HepG2 (cell line): ENCODE data around the gene RNU6-1. TPM values are rescaled to one million over a fixed set of nuclear protein-coding genes. Genes with fewer than 3 reads are reported as not detected.

Source experiments
- ATAC-seq: fragments of 200-7000 bp; cut with Tn5 transposase; 3 replicates; pipeline ENCODE4 v1.9.1; 2020; ENCODE audit warnings: mild to moderate bottlenecking, moderate library complexity
- BruUV-seq: library from RNA; stranded (reverse); fragments of 400-500 nt; replicated peaks from 2 replicates; lab custom pipeline; 2021; lab: Mats Ljungman, UMichigan
- CTCF ChIA-PET: fragments of 300-600 bp; formaldehyde crosslinking; extraction: SDS; loops from one replicate; lab custom pipeline; 2021; ENCODE audit warnings: low total read pairs, inconsistent platforms, low intra/inter-chr PET ratio; lab: Yijun Ruan, JAX
- POLR2A ChIA-PET: fragments of 350-600 bp; sonication (Branson Sonifier 250); formaldehyde crosslinking; loops from one replicate; lab custom pipeline; 2020; ENCODE audit warnings: antibody characterized with exemption, inconsistent platforms; lab: Yijun Ruan, JAX
- DNase-seq: peaks from one replicate; pipeline ENCODE4 v3.0.0-alpha.2; 2015; ENCODE audit warnings: low spot score
- FAIRE-seq: peaks from 3 replicates; lab custom pipeline; 2011; peaks lifted over from hg19 to GRCh38; lab: Jason Lieb, UNC
- H2AFZ ChIP-seq: one replicate; pipeline ENCODE4 v1.6.1; 2011; ENCODE audit warnings: low read length, inconsistent platforms
- H3K27ac ChIP-seq: fragments of 300-600 bp; 3 replicates; pipeline ENCODE4 v1.8.0; 2011; ENCODE audit warnings: mixed run types, mild to moderate bottlenecking, mixed read lengths, low read length, inconsistent platforms; ENCODE audit not compliant: insufficient read depth; ENCODE audit errors: extremely low read length
- H3K27me3 ChIP-seq, 2 experiments: fragments of 200-600 bp in 1 of 2; 2 replicates in 1 of 2; 3 replicates in 1 of 2; pipeline versions ENCODE4 v1.6.0 to v1.8.0; 2011; ENCODE audit warnings: low read length in 2 of 2, mild to moderate bottlenecking in 2 of 2, moderate library complexity in 2 of 2, inconsistent platforms in 1 of 2; ENCODE audit not compliant: insufficient read depth in 2 of 2, control insufficient read depth in 1 of 2
- H3K36me3 ChIP-seq, 2 experiments: fragments of 200-600 bp in 1 of 2; replicated peaks in 1 of 2; 2 replicates in 1 of 2; 3 replicates in 1 of 2; pipeline versions ENCODE4 v1.5.1 to v1.8.0; 2011; ENCODE audit warnings: low read length in 2 of 2, inconsistent platforms in 1 of 2; ENCODE audit not compliant: insufficient read depth in 2 of 2, control insufficient read depth in 1 of 2
- H3K4me1 ChIP-seq: 2 replicates; pipeline ENCODE4 v1.5.1; 2012; ENCODE audit warnings: low read length, inconsistent platforms; ENCODE audit not compliant: insufficient read depth
- H3K4me2 ChIP-seq: 2 replicates; pipeline ENCODE4 v1.6.0; 2011; ENCODE audit warnings: low read depth, low read length, inconsistent platforms
- H3K4me3 ChIP-seq, 3 experiments: fragments of 200-600 bp in 1 of 3; sonication (generic), shearing (Covaris generic) in 1 of 3; replicated peaks in 1 of 3; 2 replicates each; pipeline ENCODE4 v1.5.1; 2011 to 2016; ENCODE audit warnings: low read length in 3 of 3, inconsistent platforms in 2 of 3, low read depth in 2 of 3, mild to moderate bottlenecking in 2 of 3, control low read depth in 1 of 3, mixed read lengths in 1 of 3; ENCODE audit not compliant: insufficient read depth in 1 of 3
- H3K79me2 ChIP-seq: one replicate; pipeline ENCODE4 v1.6.1; 2011; ENCODE audit warnings: low read length, inconsistent platforms; ENCODE audit not compliant: insufficient read depth
- H3K9ac ChIP-seq: 2 replicates; pipeline ENCODE4 v1.6.0; 2011; ENCODE audit warnings: mild to moderate bottlenecking, low read depth, low read length, inconsistent platforms; ENCODE audit not compliant: insufficient read depth
- H3K9me3 ChIP-seq: 2 replicates; pipeline ENCODE4 v1.5.1; 2012; ENCODE audit warnings: mild to moderate bottlenecking, low read length
- H4K20me1 ChIP-seq: 2 replicates; pipeline ENCODE4 v1.6.0; 2011; ENCODE audit warnings: inconsistent platforms, mild to moderate bottlenecking, low read length, moderate library complexity; ENCODE audit not compliant: insufficient read depth
- FLYWCH1 ChIP-seq: sonication (generic); formaldehyde crosslinking; IDR thresholded peaks from 2 replicates; pipeline ENCODE4 v1.8.1; 2023; ENCODE audit warnings: mild to moderate bottlenecking, missing genetic modification reagents
- ISX ChIP-seq: sonication (generic); formaldehyde crosslinking; conservative IDR thresholded peaks from 2 replicates; pipeline ENCODE4 v1.5.0; 2020; ENCODE audit warnings: missing genetic modification reagents
- PTBP1 ChIP-seq: fragments of 200-400 bp; formaldehyde crosslinking; IDR thresholded peaks from 2 replicates; pipeline ENCODE4 v1.6.1; 2018; ENCODE audit warnings: low read length, low read depth; ENCODE audit not compliant: poor library complexity, severe bottlenecking
- RBFOX2 ChIP-seq: fragments of 200-400 bp; formaldehyde crosslinking; IDR thresholded peaks from 2 replicates; pipeline ENCODE4 v1.6.1; 2017; ENCODE audit warnings: low read depth, mild to moderate bottlenecking, low read length
- SIN3A ChIP-seq: IDR thresholded peaks from 2 replicates; pipeline ENCODE4 v1.6.1; 2011; ENCODE audit warnings: low read depth, mild to moderate bottlenecking, control low read depth, low read length, borderline replicate concordance
- TAF1 ChIP-seq: sonication (generic); formaldehyde crosslinking; IDR thresholded peaks from 2 replicates; pipeline ENCODE4 v1.4.0; 2020; ENCODE audit warnings: missing genetic modification reagents
- TGIF2 ChIP-seq: IDR thresholded peaks from 2 replicates; pipeline ENCODE4 v1.6.1; 2016; ENCODE audit warnings: control low read depth, missing compliant biosample characterization
- ZFP82 ChIP-seq: sonication (generic); formaldehyde crosslinking; IDR thresholded peaks from 2 replicates; pipeline ENCODE4 v1.5.1; 2020; ENCODE audit warnings: mild to moderate bottlenecking, missing genetic modification reagents, borderline replicate concordance
- ZNF367 ChIP-seq: sonication (generic); formaldehyde crosslinking; IDR thresholded peaks from 2 replicates; pipeline ENCODE4 v1.4.0; 2020; ENCODE audit warnings: missing genetic modification reagents, borderline replicate concordance
- ZNF614 ChIP-seq: IDR thresholded peaks from 2 replicates; pipeline ENCODE4 v1.6.1; 2018; ENCODE audit warnings: missing biosample characterization, missing genetic modification reagents, inconsistent platforms, borderline replicate concordance
- ZNF644 ChIP-seq: IDR thresholded peaks from 2 replicates; pipeline ENCODE4 v1.6.1; 2016; ENCODE audit warnings: low read depth
- ZNF746 ChIP-seq: sonication (generic); formaldehyde crosslinking; IDR thresholded peaks from 2 replicates; pipeline ENCODE4 v1.8.0; 2022; ENCODE audit warnings: mild to moderate bottlenecking, missing genetic modification reagents
- WGBS: methylation state at CpG from one replicate; pipeline ENCODE4 v1.1.6; 2017; ENCODE audit warnings: low lambda C conversion rate; 5-methylcytosine and 5-hydroxymethylcytosine counted together
- in situ Hi-C: cut with HindIII; loops from 2 replicates; pipeline ENCODE4 v1.10.0; 2017; ENCODE audit warnings: low pct_unique_long_range_greater_than_20kb; ENCODE audit not compliant: extremely low pct_ligation_motif_present
- intact Hi-C: fragments of 100-400 bp; cut with micrococcal nuclease; formaldehyde crosslinking; loops from one replicate; pipeline ENCODE4 v1.10.0; 2022; ENCODE audit not compliant: unreplicated experiment
- polyA plus RNA-seq, 8 experiments: library from polyadenylated mRNA; depleted of rRNA in 3 of 8; stranded (reverse) in 7 of 8; unstranded in 1 of 8; fragments of >200 nt; fragmentation: Illumina TruSeq in 4 of 8; extraction: Trizol in 4 of 8; gene quantifications; 2 replicates each; pipeline versions ENCODE4 v1.2.1 to v1.2.3, GENCODE V29; 2011 to 2016; ENCODE audit warnings: low read depth in 4 of 8, missing spikeins in 1 of 8, mixed read lengths in 1 of 8; ENCODE audit not compliant: insufficient read depth in 1 of 8
- total RNA-seq, 5 experiments: library from RNA; depleted of rRNA; stranded (reverse); fragments of >200 nt; fragmentation: Illumina TruSeq; extraction: Trizol; gene quantifications; 2 replicates each; pipeline ENCODE4 v1.2.3, GENCODE V29; 2016; ENCODE audit warnings: low read depth in 1 of 5
- TF ChIP-seq, protein P1 (sequence below): sonication (generic); formaldehyde crosslinking; IDR thresholded peaks from 2 replicates; pipeline ENCODE4 v1.8.0; 2022; ENCODE audit warnings: low read depth, missing genetic modification reagents
- TF ChIP-seq, protein P2 (sequence below): sonication (generic); formaldehyde crosslinking; IDR thresholded peaks from 2 replicates; pipeline ENCODE4 v1.4.0; 2020; ENCODE audit warnings: mild to moderate bottlenecking, low read depth, missing genetic modification reagents
- TF ChIP-seq, protein P3 (sequence below): sonication (generic); formaldehyde crosslinking; IDR thresholded peaks from 2 replicates; pipeline ENCODE4 v1.4.0; 2020; ENCODE audit warnings: missing genetic modification reagents
- TF ChIP-seq, protein P4 (sequence below): sonication (generic); formaldehyde crosslinking; IDR thresholded peaks from 2 replicates; pipeline ENCODE4 v1.5.0; 2020; ENCODE audit warnings: missing genetic modification reagents
- TF ChIP-seq, protein P5 (sequence below): sonication (generic); formaldehyde crosslinking; IDR thresholded peaks from 2 replicates; pipeline ENCODE4 v1.8.1; 2022; ENCODE audit warnings: mild to moderate bottlenecking, missing genetic modification reagents

Gene RNU6-1
- total and polyA plus RNA-seq, 2 of the 13 experiments (the other 11 are each of a cell fraction or from before 2014, with no cell fraction given), result under 0.01 TPM; not detected in 1

DNA sequence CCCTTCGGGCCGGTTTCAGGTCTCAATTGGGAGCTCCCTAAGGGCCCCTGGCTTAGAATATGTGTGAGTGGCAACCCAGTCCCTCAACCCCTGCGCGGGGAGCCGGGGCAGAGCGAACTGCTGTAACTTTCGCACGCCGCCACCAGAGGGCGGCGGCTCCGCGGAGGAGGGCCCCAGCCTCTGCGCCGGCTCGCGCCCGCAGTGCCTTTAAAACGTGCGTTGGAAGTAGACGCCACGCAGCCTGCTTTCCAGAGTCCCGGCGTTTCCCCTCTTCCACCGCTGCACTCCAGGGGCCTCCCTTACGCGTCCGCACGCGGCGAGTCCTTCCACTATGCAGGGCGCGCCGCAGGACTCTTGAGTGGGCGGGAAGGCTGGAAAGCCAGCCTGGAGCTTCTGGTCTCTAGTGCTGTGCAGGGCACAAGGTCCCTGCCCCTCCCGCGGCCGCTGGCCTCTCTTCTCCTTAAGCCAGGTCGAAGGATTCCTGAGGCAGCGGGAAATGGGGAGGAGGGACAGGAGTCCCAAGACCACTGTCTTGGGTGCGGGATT lies 23.7 kb upstream of the RNU6-1 start:
- POLR2A ChIA-PET, result interaction anchor here (0.6 to 2.0 kb wide), 8 partner anchors 11 to 289 kb away, joined by 3 to 9 read pairs (median 4); no protein-coding TSS in a partner anchor
- WGBS, result 21% methylated on average over 11 of the region's 41 CpGs
- no peaks in the 10 kb centered on the region for H3K79me2 ChIP-seq
- no TSS peak for BruUV-seq
- H3K27me3 ChIP-seq, result no peaks in the 10 kb centered on the region
- intact Hi-C loops, result loop anchor here (1.0 kb wide), 3 partner anchors 83 to 292 kb away; no protein-coding TSS in a partner anchor
- in situ Hi-C loops, result loop anchor here (5.0 kb wide), 2 partner anchors 84 to 189 kb away; partner anchors contain the start of gene PIAS1
- no peaks in the 10 kb centered on the region for H3K36me3 ChIP-seq
- CTCF ChIA-PET, result interaction anchor here (1.2 to 1.7 kb wide), 3 partner anchors 43 to 291 kb away, joined by 4 to 21 read pairs (median 4); no protein-coding TSS in a partner anchor
- ATAC-seq (peak; percentile 98), DNase-seq (peak; percentile 66), FAIRE-seq (peak; percentile 39)
- peak overlapping the region; percentile 53 for H3K27ac ChIP-seq
- peak overlapping the region; percentile 41 to 74 (median 46); a peak in 5 of 6 replicates for H3K4me3 ChIP-seq
- no peaks in the 10 kb centered on the region for H3K9me3 ChIP-seq
- H2AFZ ChIP-seq, result peak overlapping the region; percentile 76
- peak overlapping the region; percentile 64 for H3K9ac ChIP-seq
- peaks cover 34% of the 10 kb centered on the region for H3K4me1 ChIP-seq
- H3K4me2 ChIP-seq, result peak overlapping the region; percentile 73
- no peaks in the 10 kb centered on the region for H4K20me1 ChIP-seq
- TF ChIP-seq TGIF2 (CRISPR knock-in tag) (peak; percentile 76), ZNF614 (CRISPR knock-in tag) (no peak), ZNF367 (no peak), PTBP1 (no peak), ZFP82 (CRISPR knock-in tag) (no peak), TAF1 (CRISPR knock-in tag) (peak; percentile 51; the same call in 1 of the 2 replicates), FLYWCH1 (no peak; the same call in 1 of the 2 replicates), SIN3A (no peak), ZNF644 (CRISPR knock-in tag) (no peak), ZNF746 (CRISPR knock-in tag) (peak; percentile 28; the same call in 1 of the 2 replicates), ISX (CRISPR knock-in tag) (0 out of 2 replicates have a peak, but pooled peaks have one; percentile 48), RBFOX2 (peak; percentile 79)
- TF ChIP-seq, protein P1, sequence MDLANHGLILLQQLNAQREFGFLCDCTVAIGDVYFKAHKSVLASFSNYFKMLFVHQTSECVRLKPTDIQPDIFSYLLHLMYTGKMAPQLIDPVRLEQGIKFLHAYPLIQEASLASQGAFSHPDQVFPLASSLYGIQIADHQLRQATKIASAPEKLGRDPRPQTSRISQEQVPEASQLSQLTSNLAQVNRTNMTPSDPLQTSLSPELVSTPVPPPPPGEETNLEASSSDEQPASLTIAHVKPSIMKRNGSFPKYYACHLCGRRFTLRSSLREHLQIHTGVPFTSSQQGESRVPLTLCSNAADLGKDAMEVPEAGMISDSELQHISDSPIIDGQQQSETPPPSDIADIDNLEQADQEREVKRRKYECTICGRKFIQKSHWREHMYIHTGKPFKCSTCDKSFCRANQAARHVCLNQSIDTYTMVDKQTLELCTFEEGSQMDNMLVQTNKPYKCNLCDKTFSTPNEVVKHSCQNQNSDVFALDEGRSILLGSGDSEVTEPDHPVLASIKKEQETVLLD (CRISPR knock-in tag), result no peak
- TF ChIP-seq, protein P2, sequence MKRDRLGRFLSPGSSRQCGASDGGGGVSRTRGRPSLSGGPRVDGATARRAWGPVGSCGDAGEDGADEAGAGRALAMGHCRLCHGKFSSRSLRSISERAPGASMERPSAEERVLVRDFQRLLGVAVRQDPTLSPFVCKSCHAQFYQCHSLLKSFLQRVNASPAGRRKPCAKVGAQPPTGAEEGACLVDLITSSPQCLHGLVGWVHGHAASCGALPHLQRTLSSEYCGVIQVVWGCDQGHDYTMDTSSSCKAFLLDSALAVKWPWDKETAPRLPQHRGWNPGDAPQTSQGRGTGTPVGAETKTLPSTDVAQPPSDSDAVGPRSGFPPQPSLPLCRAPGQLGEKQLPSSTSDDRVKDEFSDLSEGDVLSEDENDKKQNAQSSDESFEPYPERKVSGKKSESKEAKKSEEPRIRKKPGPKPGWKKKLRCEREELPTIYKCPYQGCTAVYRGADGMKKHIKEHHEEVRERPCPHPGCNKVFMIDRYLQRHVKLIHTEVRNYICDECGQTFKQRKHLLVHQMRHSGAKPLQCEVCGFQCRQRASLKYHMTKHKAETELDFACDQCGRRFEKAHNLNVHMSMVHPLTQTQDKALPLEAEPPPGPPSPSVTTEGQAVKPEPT (CRISPR knock-in tag), result peak; percentile 74; the same call in 1 of the 2 replicates
- TF ChIP-seq, protein P3, sequence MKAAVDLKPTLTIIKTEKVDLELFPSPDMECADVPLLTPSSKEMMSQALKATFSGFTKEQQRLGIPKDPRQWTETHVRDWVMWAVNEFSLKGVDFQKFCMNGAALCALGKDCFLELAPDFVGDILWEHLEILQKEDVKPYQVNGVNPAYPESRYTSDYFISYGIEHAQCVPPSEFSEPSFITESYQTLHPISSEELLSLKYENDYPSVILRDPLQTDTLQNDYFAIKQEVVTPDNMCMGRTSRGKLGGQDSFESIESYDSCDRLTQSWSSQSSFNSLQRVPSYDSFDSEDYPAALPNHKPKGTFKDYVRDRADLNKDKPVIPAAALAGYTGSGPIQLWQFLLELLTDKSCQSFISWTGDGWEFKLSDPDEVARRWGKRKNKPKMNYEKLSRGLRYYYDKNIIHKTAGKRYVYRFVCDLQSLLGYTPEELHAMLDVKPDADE (CRISPR knock-in tag), result no peak
- TF ChIP-seq, protein P4, sequence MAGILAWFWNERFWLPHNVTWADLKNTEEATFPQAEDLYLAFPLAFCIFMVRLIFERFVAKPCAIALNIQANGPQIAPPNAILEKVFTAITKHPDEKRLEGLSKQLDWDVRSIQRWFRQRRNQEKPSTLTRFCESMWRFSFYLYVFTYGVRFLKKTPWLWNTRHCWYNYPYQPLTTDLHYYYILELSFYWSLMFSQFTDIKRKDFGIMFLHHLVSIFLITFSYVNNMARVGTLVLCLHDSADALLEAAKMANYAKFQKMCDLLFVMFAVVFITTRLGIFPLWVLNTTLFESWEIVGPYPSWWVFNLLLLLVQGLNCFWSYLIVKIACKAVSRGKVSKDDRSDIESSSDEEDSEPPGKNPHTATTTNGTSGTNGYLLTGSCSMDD, result 0 out of 2 replicates have a peak, but pooled peaks have one; percentile 29
- TF ChIP-seq, protein P5, sequence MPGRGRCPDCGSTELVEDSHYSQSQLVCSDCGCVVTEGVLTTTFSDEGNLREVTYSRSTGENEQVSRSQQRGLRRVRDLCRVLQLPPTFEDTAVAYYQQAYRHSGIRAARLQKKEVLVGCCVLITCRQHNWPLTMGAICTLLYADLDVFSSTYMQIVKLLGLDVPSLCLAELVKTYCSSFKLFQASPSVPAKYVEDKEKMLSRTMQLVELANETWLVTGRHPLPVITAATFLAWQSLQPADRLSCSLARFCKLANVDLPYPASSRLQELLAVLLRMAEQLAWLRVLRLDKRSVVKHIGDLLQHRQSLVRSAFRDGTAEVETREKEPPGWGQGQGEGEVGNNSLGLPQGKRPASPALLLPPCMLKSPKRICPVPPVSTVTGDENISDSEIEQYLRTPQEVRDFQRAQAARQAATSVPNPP (CRISPR knock-in tag), result peak; percentile 60; the same call in 1 of the 2 replicates
